WI38 (cell line): Measurements from ENCODE around the gene DYRK1A.

ENCODE experiments used
- H3K4me3 ChIP-seq: 2 replicates; pipeline ENCODE4 v1.5.1; 2011; ENCODE audit warnings: low read depth, mild to moderate bottlenecking, control low read depth, low read length
- CTCF ChIP-seq: IDR thresholded peaks from 2 replicates; pipeline ENCODE4 v1.5.1; 2012; ENCODE audit warnings: low read depth, mild to moderate bottlenecking, control low read depth, low read length

Gene DYRK1A

GRCh38 chr21:37435711-37436110, 69.1 kb downstream of the DYRK1A start:
- no peak overlapping the region for H3K4me3 ChIP-seq
- TF ChIP-seq CTCF = no peak

DNA sequence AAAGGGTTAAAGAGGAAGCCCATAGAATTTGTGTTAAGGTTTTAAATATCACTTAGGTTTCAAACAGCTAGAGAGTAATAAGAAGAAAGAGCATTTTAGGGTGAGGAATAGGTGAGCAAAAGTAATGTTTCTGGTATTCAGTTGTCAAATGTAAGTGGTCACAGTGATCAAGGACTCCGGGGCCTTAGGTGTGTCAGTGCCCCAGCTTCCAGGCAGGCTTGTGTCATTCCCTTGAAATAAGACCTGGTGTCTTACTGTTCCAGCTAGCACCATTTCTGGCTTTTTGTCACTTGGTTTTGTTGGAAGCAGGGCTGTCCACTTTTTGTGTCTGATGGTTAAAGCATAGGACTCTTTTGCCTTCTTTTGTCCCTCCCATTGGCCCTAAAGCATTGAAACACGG, 69.6 kb downstream of the DYRK1A start:
- H3K4me3 ChIP-seq = no peak overlapping the region

DNA sequence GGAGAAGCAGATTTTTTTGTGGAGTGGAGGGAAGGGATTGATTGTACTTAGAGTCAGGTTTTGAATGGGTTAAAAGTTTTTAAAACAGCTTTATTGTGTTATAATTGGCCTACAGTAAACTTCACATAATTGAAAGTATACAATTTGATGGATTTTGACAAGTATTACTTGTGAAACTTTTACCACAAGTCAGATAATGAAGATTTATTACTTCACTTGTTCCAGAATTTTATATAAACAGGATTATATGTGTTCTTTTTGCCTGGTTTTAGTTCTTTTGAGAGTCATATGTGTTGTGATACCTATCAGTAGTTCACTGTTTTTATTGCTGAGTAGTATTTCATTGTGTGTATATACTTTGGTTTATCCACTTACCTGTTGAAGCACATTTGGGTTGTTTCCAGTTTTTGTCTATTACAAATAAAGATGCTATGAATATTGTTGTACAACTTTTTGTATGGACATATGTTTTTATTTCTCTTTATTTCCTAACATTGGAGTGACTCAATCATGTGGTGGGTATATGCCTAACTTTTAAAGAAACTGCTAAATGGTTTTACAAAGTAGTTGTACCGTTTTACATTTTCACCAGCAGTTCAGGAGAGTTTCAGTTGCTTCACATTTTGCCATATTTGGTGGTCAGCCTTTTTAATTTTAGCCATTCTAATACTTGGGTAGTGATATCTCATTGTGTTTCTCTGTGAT, 71.0 kb downstream of the DYRK1A start:
- no peak for TF ChIP-seq CTCF
- H3K4me3 ChIP-seq = no peak overlapping the region

More for the DNA sequence above, 69.6 kb downstream of the DYRK1A start:
- TF ChIP-seq CTCF = no peak

- H3K4me3 ChIP-seq = no peak overlapping the region
Measured at GRCh38 chr21:37443683-37444082, 77.1 kb downstream of the DYRK1A start.

GRCh38 chr21:37445228-37445627, 78.7 kb downstream of the DYRK1A start:
- TF ChIP-seq CTCF = no peak
- H3K4me3 ChIP-seq = no peak overlapping the region

More at GRCh38 chr21:37443683-37444082, 77.1 kb downstream of the DYRK1A start:
- no peak for TF ChIP-seq CTCF

DNA sequence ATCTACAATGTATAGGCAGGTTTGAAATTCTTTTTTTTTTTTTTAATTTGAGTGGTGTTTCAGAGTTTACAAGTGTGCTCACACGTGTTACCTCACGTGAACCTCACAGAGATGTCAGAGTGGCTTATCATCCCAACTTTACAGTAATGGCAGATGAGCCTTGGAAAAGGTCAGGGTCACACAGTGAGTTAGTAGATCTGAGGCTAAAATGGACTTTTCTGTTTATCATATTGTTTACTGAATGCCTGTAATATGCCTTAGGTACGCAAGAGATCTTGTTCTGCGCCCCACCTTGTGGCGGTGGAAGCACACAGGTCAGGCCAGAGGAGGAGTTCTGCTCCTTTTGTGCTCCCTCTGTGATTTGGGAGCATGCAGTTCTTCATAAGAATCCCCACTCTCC, 80.0 kb downstream of the DYRK1A start:
- TF ChIP-seq CTCF = no peak
- H3K4me3 ChIP-seq = no peak overlapping the region

DNA sequence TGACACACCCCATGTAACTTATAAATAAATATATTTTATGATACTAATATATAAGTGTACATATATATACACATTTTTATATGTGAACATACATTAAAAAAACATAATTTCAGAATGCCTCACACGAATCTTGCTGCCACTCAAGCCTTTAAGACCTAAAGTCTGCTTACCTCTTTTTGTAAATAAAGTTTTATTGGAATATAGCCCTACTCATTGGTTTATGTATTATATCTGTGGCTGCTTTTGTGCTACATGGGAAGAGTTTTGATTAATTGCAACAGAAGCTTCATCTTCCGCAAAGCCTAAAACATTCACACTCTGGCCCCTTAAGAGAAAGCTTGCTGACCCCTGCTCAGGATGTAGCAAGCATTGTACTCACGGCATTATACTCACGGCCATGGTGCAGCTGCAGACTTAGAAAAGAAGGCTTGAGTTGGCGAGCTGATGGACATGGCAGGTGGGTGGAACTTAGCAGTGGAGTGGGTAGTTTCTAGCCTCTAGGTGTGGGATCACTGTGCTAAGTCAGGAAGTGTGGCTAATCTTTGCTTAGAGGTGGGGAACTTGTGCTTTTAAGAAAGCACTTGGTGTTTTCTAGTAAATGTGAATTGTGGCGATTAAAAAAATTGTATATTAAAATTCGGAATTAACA, 80.8 kb downstream of the DYRK1A start:
- TF ChIP-seq CTCF = no peak
- H3K4me3 ChIP-seq = no peak overlapping the region
